Measurements from ENCODE around the gene TMEM9B.
"Not testable (repeated sequence)": the region's sequence is repeated elsewhere in the genome, so short reads cannot be mapped to it uniquely, and the experiment has no call there.

The TMEM9B gene

DNA sequence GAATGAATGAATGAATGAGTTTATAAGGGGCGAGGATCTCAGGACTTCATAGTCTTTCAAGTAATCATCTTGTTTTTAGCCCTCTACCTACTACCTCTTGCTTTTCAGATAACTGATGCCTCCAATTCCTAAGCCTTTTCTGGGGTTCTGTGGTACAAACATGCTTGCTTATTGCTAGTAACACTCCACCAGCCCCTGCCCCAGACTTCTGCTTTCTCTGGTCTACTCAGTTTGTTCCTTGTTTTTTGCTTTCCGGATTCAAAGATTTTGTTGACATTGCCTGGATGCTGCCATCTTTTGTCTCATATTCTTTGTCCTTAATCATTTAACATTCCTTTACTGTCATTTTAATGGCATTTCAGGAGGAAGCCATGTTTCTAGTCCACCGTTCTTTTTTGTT is 8.9 kb upstream of the TMEM9B start:
- DNase-seq (ENCODE audit: low read depth, low spot score): no peak

DNA sequence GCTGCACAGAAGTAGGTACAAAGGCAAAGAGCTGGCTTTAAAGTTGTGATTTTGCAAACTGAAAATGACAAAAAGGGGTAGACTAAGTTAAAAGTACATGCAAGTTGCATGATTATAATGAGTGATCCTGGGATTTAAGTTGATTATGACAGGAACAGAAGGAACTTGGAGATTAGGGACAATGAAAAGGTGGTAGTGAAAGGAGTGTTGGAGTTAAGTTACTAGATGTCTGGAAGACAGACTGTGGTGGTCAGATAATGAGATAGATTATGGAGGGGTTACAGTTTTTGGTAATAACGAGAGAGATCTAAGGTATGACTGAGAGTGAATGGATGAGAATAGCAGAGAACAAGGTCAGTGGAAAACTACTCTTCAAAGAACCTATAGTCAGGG is 7.7 kb upstream of the TMEM9B start:
- DNase-seq (ENCODE audit: low read depth, low spot score): no peak

DNA sequence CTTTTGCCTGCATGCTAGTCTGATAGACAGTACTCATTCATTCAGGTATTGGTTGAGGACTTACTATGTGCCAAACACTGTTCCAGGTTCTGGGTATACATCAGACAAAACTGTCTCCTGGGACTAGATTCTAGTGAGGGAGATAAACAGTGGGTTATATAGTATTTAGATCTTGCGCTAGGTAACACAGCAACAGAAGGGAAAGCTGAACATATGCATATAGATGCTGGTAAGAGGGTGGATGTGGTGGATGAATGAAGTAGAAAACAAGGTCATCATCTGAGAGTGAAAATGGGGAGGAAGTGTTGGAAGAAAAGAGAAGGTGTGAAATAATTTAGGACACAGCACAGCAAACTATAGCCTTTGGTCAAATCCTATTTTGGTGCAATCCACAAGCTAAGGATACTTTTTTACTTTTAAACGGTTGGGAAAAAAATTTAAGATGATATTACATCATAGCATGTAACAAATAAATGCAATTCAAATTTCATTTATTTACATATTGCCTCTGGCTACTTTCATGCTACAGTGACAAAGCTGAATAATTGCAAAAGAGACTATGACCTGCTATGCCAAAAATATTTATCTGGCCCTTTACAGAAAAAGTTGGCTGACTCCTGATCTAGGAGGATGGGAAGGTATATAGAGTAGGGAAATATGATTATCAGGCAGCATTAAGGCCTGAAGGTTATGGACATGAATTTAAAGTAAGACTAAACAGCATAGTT is 7.1 kb upstream of the TMEM9B start:
- DNase-seq (ENCODE audit: low read depth, low spot score): no peak

DNA sequence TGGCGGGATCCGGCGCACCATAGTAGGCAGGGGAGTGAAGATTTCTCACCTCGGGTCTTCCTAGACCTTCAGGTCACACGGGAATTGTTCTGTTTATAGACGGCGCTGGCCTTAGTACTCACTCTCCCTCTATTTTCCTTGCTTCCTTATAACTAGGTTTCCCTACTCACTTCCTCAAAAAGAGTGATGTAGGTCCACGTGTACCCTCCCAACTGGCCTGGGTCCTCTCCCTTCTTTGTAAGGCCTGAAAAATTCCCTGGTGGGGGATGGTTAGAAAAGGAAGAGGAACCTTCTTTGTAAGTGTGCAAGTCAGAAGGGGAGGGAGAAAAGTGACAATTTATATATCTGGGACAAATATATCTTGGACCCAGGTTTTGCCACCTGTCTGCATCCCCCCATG is 2.9 kb upstream of the TMEM9B start:
- no peak for DNase-seq (ENCODE audit: low read depth, low spot score)

DNA sequence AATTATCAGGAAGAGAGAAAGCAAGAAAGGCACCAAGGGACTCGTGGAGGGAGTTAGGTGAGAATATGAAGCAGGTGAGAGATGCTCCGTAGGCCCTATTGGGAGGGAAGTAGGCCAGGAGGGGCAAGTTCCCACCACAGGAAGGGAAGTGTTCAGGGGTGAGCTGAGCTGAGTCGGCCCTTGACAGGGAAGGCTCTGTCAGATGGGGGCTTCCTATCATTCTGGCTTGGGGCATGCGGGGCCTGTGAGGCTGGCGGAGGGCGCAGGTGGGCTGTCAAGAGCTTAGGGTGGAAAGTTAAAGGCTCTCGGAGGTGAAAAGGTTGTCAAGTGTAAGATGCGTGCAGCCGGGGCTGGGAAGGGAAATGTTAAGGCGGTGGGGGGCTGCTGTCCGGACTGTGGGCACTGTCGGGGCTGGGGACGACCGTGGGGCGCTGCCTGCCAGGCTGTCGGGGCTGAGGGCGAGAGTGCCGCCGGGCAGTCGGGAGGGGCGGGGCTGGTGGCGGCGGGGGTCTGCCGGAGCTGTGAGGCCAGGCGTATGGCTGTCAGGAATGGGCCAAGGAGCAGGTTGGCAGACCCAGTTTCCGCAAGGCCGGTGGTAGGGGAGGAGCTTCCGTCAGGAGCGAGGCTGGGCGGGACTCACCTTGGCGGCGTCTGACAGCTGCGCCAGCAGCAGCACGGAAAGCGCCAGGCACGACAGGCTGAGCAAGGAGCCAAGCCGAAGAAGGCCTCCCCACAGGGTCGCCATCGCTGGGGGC is 496 bp downstream of the TMEM9B start:
- DNase-seq (ENCODE audit: low read depth, low spot score): peak; percentile 42

DNA sequence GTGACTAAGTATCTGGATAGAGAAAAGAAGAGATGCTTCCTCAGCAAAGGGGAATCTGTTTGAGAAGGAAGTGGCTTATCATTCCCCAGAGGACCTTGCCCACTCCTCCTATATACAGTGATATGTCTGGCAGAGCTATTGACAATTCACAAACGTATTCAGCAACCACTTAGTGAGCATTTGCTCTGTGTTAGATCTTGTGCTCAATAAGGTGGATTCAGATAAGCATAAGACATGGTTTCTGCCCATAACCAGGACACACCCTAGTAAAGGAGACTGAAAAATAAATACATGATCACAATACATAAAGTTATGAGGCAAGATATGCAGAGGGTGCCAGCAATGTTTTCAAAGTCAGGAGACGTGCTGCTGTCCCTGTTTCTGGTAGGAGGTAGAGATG is 1.4 kb downstream of the TMEM9B start:
- no peak for DNase-seq (ENCODE audit: low read depth, low spot score)

DNA sequence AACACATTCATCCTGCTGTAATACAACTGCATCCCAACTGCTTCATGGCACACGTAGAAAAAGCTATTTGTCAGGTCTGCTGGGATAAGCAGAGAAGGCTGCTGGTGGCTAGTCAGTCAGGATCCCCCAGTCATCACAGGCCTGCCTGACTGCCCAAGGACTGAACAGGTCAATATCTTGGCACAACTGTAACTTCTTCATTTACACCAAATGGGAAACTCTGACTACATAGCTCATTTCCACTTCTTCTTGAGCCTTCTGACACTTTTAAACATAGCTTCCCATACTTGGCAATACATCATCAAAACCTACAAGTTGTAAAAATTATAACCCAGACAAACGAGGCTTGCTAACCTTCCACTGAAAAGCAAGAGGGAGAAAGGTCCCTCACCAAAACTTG is 2.8 kb downstream of the TMEM9B start:
- no peak for DNase-seq (ENCODE audit: low read depth, low spot score)

DNA sequence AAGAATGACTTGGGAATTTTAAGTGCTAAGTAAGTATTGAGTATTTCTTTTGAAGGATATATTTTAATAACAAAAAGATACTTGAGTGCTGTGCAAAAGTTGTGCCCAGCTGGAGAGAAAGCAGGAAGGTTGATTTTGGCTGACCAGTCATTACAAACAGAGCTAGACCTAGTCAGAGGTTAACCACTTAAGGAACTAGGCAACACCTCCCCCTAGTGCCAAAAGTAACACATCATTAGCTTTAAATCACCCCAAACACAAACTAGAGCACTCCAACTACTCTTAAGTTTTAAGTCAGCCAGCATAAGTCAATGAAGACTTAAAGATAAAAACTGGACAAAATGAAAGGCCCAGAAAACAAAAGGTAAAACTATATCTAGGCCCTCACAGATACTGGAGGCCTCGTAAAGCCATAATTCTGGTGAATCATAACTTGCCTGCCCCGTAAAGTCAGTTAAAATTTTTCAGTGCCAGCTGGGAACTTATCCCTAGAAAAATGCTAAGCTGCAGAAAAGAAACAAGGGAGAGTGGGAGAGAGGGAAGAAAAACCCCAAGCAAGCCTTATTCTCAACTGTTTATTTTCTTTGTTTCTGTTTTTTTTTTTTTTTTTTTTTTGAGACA is 4.6 kb downstream of the TMEM9B start:
- DNase-seq (ENCODE audit: low read depth, low spot score): no peak

DNA sequence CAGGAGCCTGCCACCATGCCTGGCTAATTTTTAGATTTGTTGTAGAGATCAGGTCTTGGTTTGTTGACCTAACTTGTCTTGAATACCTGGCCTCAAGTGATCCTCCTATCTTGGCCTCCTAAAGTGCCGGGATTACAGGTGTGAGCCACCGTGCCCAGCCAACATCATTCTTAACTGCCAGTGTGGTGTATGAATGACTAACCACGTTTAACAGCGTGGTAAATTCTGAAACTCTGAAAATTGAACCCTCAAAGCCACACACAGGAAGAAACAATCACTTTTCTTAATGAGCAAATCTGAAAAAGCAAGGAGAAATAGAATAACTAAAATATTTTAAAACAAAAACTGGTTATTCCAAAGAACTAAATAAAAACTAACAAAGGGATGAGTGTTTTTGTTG is 7.4 kb downstream of the TMEM9B start:
- no peak for DNase-seq (ENCODE audit: low read depth, low spot score)

DNA sequence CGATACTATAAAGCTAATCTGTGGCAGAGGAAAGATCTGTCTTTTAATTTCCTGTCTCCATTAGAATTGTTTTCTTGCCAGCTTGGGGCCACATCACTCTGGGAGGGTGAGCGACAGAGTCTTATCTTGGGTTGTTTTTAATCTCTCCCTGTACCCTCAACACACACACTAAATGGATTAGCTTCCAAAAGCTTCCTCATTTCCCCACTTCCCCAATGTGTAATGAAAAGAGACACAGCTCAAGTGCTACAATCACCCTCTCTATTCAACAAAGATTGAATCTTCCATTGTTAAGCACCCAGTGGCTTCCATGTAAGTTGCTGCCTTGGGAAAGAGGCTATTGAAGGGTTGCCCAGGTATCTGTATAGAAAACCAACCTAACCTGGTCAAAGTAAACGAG is 15.4 kb downstream of the TMEM9B start:
- no peak for DNase-seq (ENCODE audit: low read depth, low spot score)

DNA sequence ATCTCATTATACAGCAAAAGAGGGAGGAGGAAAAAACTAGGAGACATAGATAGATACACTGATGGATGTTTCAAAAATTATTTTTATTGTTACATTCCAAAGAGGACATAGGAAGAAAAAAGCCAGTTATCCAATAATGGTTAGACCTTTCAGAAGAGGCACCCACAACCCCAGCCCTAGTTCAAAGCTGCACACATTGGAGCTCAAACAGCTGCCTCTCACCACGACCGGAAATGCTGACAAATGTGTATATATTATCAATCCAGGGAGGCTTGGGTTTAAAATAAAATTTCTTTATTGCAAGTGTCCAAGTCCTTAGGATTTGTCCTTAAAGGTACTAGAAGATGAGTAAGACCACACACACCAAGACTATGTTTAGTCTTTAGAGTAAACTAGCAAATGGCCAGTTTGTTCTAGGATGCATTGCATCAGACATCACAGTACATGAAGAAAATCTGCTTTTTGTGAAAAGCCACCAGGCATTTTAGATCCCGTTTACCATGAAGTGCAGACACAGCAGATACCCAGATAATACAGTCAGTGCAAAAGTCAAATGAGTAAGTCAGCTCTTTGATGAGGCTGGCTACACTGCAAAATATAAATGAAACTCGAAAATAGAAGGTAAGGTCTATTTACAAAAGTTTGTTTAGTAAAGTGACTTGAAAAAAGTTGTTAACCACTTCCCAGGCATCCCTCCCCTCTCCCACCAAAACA is 16.9 kb downstream of the TMEM9B start:
- DNase-seq (ENCODE audit: low read depth, low spot score): no peak

DNA sequence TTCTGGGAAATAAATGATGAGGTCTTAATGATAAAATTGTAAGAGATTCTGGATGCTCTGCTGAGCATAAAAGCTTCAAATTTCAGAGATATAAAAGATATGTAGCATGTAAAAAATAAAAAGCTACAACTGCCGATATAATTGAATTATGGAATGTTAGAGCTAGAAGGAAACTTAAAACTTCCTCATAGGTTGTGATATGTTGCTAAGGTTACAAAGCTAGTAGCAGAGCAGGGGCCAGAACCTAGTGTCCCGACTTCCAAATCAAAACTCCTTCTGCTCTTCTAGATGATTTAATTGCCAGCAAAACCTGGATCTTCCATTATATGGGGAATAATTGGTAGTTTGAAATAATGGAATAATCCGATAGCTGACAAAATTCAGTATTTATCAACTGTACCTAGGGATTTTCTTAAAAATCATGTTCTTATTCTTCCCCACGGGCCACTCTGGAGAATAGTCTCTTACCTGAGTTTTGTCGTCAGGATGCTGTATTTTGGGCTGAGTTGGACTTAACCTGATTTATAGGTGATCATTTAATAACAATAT is 21.6 kb downstream of the TMEM9B start, which contains the start of gene ASCL3:
Gene ASCL3 (minus strand): TSS at position 499 of the 549 bp plus-strand sequence. CDS start 4,855 bp downstream, outside the sequence.
- no peak for DNase-seq (ENCODE audit: low read depth, low spot score)

DNA sequence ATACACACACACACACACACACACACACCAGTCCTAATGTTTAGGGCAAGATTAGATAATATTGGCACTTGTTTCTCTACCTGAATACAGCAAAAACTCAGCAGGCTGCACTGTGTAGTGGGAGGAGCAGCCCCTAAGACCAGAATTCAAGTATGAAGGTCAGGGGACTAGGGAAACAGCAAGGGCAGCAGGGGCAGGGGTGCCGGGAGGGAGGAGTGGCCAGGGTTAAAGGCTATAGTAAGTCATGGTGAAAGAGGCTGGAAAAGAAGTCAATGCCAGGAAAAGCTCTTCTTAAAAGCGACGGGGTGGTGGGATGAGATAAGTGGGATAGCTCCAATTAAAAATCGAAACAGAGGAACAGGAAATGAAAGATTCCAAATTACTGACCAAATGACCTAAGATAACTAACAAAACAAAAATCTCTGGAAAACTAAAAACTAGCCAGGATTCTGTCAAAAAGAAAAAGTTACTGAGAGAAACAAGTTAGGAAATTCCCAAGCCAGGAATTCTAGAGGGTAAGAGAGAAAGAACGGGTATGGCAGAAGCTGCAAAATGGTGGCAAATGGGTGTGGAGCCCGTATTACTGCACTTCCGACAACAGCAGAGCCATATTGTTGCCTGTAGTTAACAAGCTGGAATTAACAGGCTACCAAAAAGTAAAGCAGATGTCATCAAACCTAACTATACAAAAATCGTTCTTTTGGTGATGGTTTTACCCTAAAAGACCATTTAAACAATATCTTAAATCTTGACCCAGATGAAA is 22.7 kb downstream of the TMEM9B start:
- no peak for DNase-seq (ENCODE audit: low read depth, low spot score)

DNA sequence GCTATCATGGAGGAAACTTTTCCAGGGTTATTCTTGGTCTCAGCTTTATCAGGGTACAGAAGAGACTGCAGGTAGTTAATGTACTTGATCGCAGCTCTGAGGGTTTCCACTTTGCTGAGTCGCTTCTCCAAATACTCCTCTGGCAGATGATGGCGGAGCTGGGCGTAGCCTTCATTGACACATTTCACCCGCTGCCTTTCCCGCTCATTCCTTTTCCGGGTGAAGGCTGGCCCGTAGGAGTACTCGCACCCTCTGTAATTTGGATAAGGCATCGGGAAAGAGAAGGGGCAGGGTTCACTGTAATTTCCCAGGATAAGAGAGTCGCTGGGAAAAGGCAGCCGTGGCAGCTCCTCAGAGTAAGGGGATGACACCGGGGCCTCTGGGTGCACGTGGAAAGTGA is 26.6 kb downstream of the TMEM9B start:
- DNase-seq (ENCODE audit: low read depth, low spot score): no peak

DNA sequence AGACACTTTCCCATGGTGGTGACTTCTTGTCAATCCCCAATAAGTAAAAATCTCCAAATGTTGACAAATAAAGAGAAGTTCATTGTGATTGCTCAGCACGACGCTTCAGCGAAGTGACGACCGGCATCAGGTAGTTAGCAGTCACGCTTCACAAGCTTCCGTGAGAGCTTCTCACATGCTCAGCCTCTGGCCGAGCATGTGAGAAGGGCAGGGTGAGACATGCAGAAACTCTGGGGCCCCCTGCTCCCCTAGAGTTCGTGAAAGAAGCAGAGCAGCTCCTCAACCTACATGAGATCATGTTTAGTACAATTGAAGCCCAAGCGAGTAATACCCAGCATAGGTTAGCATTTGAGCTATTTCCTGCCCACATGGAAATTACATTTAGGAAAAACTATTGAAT is 27.1 kb downstream of the TMEM9B start:
- no peak for DNase-seq (ENCODE audit: low read depth, low spot score)

DNA sequence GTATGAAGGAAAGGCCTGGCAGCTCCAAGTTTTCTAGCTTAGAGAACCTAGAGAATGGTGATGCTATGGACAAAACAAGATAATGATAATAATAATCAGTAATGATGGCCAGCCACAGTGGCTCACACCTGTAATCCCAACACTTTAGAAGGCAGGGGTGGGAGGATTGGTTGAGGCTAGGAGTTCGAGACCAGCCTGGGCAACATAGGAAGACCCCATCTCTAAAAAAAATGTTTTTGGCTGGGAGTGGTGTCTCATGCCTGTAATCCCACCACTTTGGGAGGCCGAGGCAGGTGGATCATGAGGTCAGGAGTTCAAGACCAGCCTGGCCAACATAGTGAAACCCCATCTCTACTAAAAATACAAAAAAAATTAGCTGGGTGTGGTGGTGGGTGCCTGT is 28.5 kb downstream of the TMEM9B start:
- not testable (repeated sequence) for DNase-seq (ENCODE audit: low read depth, low spot score)

DNA sequence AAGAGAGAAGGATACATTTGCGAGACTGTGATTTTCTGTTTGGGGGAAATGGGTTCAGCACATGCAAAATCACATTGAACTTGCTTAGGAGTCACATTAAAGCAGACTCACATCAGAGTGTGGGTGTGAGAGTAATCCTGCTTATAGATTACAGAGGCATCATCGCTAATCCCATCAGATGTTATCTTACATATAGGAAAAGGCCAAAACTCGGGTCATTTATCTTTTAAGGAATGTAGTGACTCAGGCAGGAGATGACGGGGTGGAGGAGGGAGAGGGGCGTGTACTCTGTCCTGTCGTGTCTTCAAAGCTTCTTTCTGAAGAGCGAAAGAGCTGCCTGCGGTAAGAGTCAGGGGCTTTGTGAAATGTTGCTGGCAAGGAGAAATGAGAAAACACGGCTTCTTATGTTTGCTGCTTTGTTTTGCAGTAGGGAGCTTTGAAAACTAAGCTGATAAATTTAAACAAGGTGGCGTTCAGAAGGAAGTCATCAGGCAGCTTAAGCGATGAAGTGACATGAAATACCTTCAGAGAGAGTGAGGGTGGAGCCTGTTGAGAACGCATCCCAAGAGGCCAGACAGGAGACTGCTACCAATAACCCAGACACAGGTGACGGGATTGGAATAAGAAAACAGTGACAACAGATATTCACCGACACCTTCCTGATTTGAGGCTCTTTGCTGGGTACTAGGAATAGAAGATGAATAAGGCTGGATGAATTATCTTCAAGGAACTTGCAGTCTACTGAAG is 29.3 kb downstream of the TMEM9B start:
- DNase-seq (ENCODE audit: low read depth, low spot score): no peak

DNA sequence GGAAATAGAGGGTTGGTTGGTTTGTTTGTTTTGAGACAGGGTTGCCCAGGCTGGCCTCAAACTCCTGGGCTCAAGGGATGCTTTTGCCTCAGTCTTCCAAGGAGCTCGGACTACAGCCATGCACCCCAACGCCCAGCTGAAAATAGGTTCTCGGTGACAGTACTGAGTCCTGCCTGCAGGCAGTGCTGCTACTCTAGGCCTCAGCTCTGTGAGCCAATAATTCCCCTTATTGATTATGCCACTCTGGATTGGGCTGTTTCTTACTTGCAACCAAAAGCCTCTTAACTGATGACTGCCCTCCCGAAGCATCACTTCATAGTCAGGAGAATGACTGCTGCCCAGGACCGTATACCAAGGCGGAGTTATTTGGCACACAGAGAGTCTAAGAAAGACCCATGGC is 30.3 kb downstream of the TMEM9B start:
- DNase-seq (ENCODE audit: low read depth, low spot score): no peak

DNA sequence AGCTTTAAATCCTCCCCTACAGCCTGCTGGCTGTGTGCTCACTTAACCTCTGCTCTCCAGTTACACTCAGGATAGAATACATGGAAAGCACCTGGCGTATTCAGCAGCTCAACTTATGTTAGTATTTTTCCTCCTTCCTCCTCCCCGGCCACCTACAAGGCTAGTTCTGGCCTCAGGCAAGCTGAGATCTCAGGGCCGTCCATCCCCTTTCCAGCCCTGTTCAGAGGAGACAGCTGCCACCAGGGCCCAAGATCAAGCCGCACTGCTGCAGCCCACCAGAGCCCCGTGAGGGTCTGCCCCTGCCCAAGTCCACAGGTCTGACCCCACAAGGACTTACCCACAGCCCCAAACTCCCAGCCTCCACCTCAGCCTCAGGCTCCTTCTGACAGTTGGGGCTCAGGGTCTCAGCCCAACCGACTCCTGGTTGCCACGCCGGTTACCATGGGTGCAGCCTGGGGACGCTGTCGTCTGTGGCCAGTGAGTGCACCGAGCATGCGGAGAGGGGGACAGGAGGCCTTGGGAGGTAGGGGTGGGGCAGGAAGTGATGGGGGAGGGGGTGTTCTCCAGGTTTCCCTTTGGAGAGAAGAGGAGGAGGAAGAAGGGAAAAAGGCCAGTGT is 31.6 kb downstream of the TMEM9B start, which contains the start of gene C11orf16:
Gene C11orf16 (minus strand): TSS at position 384 of the 617 bp plus-strand sequence. CDS start 639 bp downstream, outside the sequence.
- no peak for DNase-seq (ENCODE audit: low read depth, low spot score)
